Measurements from ENCODE around the gene RUSC1.

RUSC1 gene

GRCh38 chr1:155295183-155295941 is 25.3 kb upstream of the RUSC1 start:
- no peak for DNase-seq

DNA sequence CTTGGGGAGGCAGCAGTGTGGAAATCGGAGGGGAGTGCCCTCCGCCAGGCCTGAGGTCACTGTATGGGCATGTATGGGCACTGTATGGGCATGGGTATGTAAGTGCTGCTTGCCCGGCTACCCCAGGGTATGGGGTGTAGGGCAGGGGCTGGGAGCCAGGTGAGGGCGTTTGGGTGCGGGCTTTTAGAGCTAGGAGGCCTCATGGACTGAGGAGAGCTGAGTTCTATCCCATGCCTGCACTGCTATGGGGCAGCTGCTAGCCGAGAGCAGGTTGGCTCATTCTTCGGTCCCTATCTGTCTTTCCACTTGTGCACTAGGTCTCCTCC is 24.8 kb upstream of the RUSC1 start:
- DNase-seq = no peak

- DNase-seq = no peak
Observed at GRCh38 chr1:155296661-155297060, 24.0 kb upstream of the RUSC1 start.

- no peak for DNase-seq
Observed at GRCh38 chr1:155297384-155297783, 23.3 kb upstream of the RUSC1 start.

- DNase-seq = no peak
Observed at GRCh38 chr1:155300024-155300423, 20.7 kb upstream of the RUSC1 start.

- DNase-seq = no peak
Observed at GRCh38 chr1:155300553-155301329, 20.0 kb upstream of the RUSC1 start.

GRCh38 chr1:155301342-155301841 is 19.3 kb upstream of the RUSC1 start, which contains the start of gene PKLR:
TSS of gene PKLR (minus strand) at chr1:155301438. CDS start at chr1:155301395, 43 bp downstream.
- DNase-seq = no peak

DNA sequence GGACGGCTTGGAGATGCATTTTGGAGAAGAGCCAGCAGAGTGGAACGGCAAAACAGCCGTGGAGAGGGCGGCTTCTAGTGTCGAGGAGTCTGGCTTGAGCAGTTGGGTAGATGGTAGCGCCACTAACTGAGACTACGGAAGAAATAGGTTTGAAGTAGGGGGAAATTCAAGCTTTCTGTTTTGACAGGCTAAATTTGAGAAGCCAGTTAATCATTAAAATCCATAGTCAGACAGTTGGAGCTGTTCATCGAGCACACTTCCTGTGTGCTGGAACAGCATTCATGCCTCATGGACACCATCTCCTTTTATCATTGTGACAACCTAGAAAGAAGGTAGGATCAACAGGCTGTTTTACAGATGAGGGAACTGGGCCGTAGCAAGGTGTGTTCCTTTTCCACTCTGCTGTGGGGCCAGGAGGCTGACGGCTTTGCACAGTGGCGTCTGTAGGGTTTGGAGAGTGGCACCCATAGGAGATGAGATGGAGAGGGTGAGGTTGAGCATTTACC is 16.1 kb upstream of the RUSC1 start:
- no peak for DNase-seq

- no peak for DNase-seq
Observed at GRCh38 chr1:155305881-155306391, 14.8 kb upstream of the RUSC1 start.

GRCh38 chr1:155307247-155307740 is 13.4 kb upstream of the RUSC1 start:
- no peak for DNase-seq

GRCh38 chr1:155308493-155309422 is 11.9 kb upstream of the RUSC1 start, which contains the start of gene FDPS:
TSS of gene FDPS (plus strand) at chr1:155308866. CDS start at chr1:155309790, 924 bp downstream.
- DNase-seq = peak; percentile 100

GRCh38 chr1:155309423-155310021 is 11.2 kb upstream of the RUSC1 start:
- DNase-seq = no peak

DNA sequence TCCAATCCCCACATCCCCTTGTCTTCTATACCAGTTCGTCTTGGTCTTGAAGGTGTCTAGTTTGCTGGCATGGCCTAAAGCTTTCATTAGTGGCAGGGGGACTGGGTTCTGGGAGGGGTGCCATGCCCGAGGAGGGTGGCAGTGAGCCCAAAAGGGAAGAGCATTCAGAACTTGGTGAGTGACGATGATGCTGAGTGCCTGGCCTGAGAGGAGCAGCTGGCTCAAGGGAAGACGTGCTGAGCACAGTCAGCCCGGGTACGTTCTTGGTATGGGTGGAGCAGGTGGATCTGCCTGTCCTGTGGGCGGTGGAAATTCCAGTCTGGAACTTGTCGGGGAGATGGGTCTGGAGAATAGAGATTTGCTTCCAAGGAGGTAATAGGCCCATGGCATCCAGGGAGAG is 7.4 kb upstream of the RUSC1 start:
- no peak for DNase-seq

- DNase-seq = no peak
Observed at GRCh38 chr1:155316922-155317321, 3.8 kb upstream of the RUSC1 start.

DNA sequence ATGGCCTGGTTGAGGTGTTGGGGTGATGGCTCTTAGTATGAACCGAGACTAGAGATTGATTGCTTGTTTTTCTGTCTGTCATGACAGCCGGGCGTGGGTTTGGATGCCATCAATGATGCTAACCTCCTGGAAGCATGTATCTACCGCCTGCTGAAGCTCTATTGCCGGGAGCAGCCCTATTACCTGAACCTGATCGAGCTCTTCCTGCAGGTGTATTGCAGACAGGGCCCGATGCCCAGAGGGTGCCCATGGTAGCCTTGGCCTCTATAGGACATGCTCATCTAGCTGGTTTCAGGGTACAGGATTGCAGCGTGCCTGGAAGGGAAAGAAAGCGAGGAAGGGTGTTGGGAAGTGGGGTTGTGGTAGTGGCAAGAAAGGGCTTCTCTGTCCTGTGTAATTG is 2.6 kb upstream of the RUSC1 start:
- no peak for DNase-seq

DNA sequence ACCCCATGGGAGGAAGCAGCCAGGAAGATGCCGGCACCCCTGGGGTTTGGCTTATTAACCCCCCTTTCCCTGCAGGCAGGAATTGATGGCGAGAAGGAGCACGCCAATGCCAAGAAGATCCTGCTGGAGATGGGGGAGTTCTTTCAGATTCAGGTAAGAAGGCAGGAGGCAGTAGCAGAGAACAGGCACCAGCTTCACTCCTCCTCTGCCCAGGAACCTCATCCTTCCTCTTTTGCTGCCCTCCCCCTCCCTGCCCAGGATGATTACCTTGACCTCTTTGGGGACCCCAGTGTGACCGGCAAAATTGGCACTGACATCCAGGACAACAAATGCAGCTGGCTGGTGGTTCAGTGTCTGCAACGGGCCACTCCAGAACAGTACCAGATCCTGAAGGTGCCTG is 1.2 kb upstream of the RUSC1 start:
- DNase-seq = no peak

DNA sequence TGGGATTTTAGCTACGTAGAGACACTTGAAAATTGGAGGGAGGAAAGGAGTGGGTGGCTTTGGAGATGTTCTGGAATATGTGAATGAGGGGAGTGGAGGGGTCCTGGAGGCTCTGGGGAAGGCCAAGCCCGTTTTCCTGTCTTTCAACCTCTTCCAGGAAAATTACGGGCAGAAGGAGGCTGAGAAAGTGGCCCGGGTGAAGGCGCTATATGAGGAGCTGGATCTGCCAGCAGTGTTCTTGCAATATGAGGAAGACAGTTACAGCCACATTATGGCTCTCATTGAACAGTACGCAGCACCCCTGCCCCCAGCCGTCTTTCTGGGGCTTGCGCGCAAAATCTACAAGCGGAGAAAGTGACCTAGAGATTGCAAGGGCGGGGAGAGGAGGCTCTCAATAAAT is 442 bp upstream of the RUSC1 start:
- DNase-seq = no peak

- DNase-seq = peak; percentile 42
Observed at GRCh38 chr1:155321639-155322503, 1.2 kb downstream of the RUSC1 start.

GRCh38 chr1:155322571-155322952 is 1.9 kb downstream of the RUSC1 start:
- DNase-seq = no peak

GRCh38 chr1:155322953-155323728 is 2.4 kb downstream of the RUSC1 start:
- peak; percentile 95 for DNase-seq

Data from femur (tissue), 1 donor.